HT1080 (cell line): Measurements from ENCODE around the gene ZDHHC11. TPM values are rescaled to one million over a fixed set of nuclear protein-coding genes. Genes with fewer than 3 reads are reported as not detected.
"Not testable (repeated sequence)": the region's sequence is repeated elsewhere in the genome, so short reads cannot be mapped to it uniquely, and the experiment has no call there.

Experiments used
- DNase-seq: peaks from one replicate; pipeline ENCODE4 v3.0.0-alpha.2; 2015; ENCODE audit warnings: low read depth
- total RNA-seq: library from RNA; depleted of rRNA; stranded (reverse); fragments of >200 nt; shearing (Covaris generic); gene quantifications from 2 replicates; pipeline ENCODE4 v1.2.3, GENCODE V29; 2014

ZDHHC11 gene
- total RNA-seq, 1 experiment from 2014 or later, result 6.9 TPM

- DNase-seq, result not testable (repeated sequence)
Measured at GRCh38 chr5:845676-846601, 4.8 kb downstream of the ZDHHC11 start.

DNA sequence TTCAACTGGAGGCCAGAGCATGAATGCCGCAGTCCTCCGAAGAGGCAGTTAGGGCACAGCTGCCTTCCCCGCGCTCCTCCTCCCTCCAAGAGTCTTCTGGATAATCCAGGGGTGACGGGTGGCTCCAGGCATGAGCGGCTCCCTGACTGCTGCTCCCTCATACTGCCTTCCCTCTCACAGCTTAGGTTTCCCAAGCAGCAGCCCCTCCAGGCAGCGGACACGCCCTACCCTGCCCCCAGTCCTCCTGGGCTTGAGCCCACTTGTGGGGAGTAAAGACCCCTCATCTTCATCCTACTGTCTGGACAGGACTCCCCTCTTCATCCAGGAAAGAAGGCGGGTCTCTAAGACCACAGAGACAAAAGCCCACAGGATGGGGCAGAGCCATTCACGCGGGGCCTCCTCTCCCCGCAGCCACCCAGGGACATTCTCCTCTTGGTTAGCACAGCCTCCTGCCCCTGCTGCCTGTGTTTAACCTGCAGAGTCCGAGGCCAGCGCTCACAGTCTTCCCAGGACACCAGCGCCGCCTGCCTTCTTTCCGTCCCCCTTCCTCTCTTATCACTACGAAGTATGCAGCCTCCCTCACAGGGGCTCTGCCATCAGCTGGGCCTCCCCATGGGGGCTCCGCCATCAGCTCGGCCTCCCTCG, 5.6 kb downstream of the ZDHHC11 start:
- not testable (repeated sequence) for DNase-seq

DNA sequence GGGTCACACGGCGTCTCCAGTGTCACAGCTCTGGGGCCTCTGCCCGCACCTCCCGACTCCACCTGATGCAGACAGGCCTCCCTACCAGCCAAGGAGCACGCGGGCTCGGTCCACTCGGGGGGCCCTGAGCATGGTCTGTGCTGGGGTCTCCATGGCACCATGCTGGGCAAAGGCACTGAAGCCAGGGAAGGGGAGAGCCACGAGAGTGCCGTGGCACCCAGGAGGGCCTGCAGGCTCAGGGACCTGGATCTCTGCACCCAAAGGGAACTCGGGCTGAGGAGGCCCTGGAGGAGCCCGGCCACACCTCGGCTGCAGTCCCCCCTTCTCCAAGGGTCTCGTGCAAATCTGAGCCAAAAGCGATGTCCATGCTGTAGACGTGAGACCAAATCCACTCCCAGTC, 6.4 kb downstream of the ZDHHC11 start:
- not testable (repeated sequence) for DNase-seq

- not testable (repeated sequence) for DNase-seq
Measured at GRCh38 chr5:843926-844325, 6.9 kb downstream of the ZDHHC11 start.

DNA sequence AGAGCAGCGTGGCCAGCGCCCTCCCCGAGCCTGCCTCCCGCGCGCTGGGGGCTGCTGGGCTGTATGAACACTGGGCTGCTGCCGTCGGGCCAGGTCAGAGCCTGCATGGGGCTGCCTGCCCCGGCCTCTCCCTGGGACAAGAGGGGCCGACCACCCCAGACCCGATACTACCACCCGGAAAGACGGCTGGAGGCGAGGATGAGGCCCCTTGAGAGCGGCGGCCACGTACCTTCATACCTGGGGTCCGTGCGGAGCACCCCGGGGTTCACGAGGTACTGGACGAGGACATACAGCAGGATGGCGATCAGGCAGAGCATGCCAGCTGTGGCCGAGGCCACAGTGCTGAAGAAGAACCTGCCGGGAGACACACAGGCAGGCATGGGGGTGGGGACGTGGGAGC, 7.4 kb downstream of the ZDHHC11 start:
- not testable (repeated sequence) for DNase-seq

GRCh38 chr5:842402-843221, 8.2 kb downstream of the ZDHHC11 start:
- DNase-seq, result not testable (repeated sequence)

GRCh38 chr5:841531-842401, 9.0 kb downstream of the ZDHHC11 start:
- DNase-seq, result not testable (repeated sequence)

DNA sequence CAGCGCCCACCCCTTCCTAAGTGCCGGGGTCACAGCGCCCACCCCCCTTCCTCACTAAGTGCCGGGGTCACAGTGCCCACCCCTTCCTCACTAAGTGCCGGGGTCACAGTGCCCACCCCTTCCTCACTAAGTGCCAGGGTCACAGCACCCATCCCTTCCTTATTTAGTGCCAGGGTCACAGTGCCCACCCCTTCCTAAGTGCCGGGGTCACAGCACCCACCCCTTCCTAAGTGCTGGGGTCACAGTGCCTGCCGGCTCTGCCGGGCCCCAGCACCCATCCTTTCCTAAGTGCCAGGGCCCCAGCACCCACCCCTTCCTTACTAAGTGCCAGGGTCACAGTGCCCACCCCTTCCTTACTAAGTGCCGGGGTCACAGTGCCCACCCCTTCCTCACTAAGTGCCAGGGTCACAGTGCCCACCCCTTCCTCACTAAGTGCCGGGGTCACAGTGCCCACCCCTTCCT, 9.8 kb downstream of the ZDHHC11 start:
- DNase-seq, result not testable (repeated sequence)

GRCh38 chr5:840118-840973, 10.4 kb downstream of the ZDHHC11 start:
- not testable (repeated sequence) for DNase-seq

- DNase-seq, result not testable (repeated sequence)
Measured at GRCh38 chr5:838431-838851, 12.3 kb downstream of the ZDHHC11 start.

DNA sequence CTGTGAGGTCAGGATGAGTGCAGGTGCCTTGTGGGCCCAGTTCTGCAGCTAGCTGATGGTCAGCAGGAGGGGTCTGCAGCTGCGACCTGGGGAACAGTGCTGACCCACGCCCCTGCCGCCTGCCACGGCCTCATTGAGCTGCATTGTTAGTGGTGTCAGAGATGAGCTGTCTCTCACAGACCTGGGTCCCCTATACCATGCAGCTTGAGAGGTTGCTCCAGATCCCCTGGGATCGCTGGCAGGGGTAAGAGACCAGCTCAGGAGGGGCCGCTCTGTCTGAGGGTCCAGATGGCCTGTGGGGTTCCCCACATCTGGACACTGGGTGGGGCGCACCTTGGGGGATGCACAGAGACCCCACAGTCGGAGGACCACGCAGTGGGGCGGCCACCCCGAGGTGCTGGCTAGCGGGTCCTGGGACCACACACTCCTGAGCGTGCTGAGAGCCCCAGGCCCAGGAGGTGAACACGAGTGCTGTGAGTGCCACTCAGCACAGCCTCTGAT, 13.1 kb downstream of the ZDHHC11 start:
- not testable (repeated sequence) for DNase-seq

DNA sequence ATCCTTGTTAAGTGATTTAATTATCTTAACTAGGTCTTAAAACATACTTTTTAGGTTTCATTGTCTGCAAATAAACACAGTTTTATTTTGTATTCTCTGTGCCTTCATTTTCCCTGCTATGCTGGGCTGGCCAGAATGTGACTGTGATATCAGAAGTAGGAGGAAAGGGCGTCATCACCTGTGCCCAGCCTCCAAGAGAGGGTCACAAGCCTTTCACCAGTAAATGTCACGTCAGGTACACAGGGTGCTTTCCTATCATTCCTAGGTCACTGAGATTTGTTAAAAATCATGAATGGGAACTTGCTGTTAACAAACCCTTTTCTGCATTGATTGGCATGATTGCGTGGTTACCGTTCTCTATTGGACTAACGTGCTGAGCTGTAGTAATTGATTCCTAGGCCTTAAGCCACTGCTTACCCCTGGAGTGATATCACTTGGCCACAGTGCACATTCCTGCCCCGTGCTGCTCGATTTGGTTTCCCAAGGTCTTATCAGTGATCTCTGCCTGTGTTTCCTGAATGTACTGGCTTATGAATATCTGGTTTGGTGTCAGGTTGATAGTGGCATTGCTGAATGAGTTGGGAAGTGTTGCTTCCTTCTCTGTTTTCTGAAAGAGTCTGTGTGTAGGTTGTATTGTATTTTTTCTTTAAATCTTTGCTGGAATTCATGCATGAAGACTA, 14.7 kb downstream of the ZDHHC11 start:
- DNase-seq, result not testable (repeated sequence)

GRCh38 chr5:834013-834412, 16.8 kb downstream of the ZDHHC11 start:
- DNase-seq, result not testable (repeated sequence)

- DNase-seq, result not testable (repeated sequence)
Measured at GRCh38 chr5:828194-828593, 22.6 kb downstream of the ZDHHC11 start.

DNA sequence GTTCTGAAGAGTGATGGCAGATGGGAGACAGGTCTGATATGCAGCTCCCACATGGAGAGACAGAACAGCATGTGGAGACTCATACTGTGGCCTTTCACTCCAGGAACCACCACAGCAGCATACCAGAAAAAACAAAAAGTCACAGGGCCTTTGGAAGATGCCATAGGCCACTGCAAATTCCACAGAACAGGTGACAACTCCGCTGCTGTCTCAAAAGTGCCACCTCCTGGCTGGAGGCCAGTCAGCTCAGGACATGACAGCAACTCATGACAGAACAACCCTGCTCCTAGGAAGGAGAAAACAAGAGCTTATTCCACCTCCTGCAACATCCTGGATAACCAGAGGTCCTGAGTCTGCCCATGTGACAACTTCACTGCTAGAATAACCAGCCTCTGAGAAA, 25.2 kb downstream of the ZDHHC11 start:
- not testable (repeated sequence) for DNase-seq

DNA sequence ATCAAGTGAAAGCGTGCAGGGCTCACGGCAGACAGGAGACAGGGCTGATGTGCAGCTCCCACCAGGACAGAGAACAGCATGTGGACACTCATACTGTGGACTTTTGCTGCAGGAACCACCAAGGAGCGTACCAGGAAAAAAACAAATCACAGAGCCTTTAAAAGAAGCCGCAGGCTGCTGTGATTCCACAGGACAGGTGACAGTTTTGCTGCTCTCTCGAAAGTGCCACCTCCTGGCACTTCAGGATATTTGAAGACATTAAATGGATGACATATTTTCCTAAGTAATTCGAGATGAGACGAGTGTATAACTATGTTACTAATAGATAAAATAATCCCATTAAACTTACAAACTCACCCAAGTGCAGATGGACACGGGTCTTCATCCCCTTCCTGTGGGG, 29.3 kb downstream of the ZDHHC11 start:
- DNase-seq, result no peak

- DNase-seq, result no peak
Measured at GRCh38 chr5:820245-820644, 30.5 kb downstream of the ZDHHC11 start.

DNA sequence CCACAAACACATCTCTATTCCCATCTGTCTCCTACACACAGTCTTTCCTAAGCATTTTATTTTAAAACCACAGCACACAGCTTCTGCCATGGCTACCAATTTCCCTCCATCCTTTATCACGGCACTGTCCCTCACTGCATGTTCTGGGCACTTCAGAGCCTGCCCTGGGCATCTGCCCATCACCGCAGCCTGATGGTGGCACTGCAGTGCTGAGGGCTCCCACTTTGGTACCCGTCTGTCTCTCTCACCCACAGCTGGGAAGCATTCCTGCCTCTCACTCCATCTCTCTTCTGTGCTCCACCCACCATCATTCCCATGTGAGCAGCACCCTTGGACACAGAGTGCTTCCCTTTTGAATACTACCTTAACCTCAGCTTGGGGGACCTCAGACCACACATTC, 31.7 kb downstream of the ZDHHC11 start:
- DNase-seq, result no peak

- no peak for DNase-seq
Measured at GRCh38 chr5:816176-816575, 34.6 kb downstream of the ZDHHC11 start.
